K562 (cell line): Measurements from ENCODE around the gene BAHD1. TPM values are rescaled to one million over a fixed set of nuclear protein-coding genes. Genes with fewer than 3 reads are reported as not detected.

Experiments
- ATAC-seq: fragments of 200-7000 bp; cut with Tn5 transposase; 3 replicates; pipeline ENCODE4 v1.9.1; 2020; ENCODE audit warnings: moderate library complexity
- BruUV-seq: library from RNA; stranded (reverse); fragments of 400-500 nt; replicated peaks from 2 replicates; lab custom pipeline; 2021; lab: Mats Ljungman, UMichigan
- CTCF ChIA-PET: fragments of 300-600 bp; formaldehyde crosslinking; extraction: SDS; loops from one replicate; lab custom pipeline; 2021; ENCODE audit warnings: low intra/inter-chr PET ratio; lab: Yijun Ruan, JAX
- POLR2A ChIA-PET: fragments of 300-600, 350-650 bp; sonication (Branson Sonifier 250); formaldehyde crosslinking; extraction: SDS; loops from one replicate; lab custom pipeline; 2021; ENCODE audit warnings: antibody characterized with exemption, inconsistent platforms; lab: Yijun Ruan, JAX
- DNase-seq, 4 experiments: peaks; one replicate each; pipeline versions ENCODE4 v3.0.0 to v3.0.0-alpha.2; 2011 to 2018; ENCODE audit warnings: low spot score in 3 of 4, mixed read lengths in 3 of 4; ENCODE audit errors: extremely low read depth in 1 of 4
- FAIRE-seq: peaks from 2 replicates; lab custom pipeline; 2011; peaks lifted over from hg19 to GRCh38; lab: Jason Lieb, UNC
- H2AFZ ChIP-seq: 2 replicates; pipeline ENCODE4 v1.6.0; 2011; ENCODE audit warnings: low read depth, low read length, control low read depth, inconsistent platforms
- H3K27ac ChIP-seq: fragments of 200-600 bp; 3 replicates; pipeline ENCODE4 v1.8.0; 2011; ENCODE audit warnings: low read depth, mild to moderate bottlenecking, control low read depth, inconsistent platforms, low read length, moderate library complexity, mixed read lengths; ENCODE audit errors: extremely low read depth
- H3K27me3 ChIP-seq, 2 experiments: fragments of 300-600 bp in 1 of 2; 2 replicates in 1 of 2; 3 replicates in 1 of 2; pipeline versions ENCODE4 v1.6.0 to v1.8.0; 2011; ENCODE audit warnings: inconsistent platforms in 2 of 2, low read length in 2 of 2, mild to moderate bottlenecking in 1 of 2, mixed read lengths in 1 of 2, moderate library complexity in 1 of 2; ENCODE audit not compliant: control insufficient read depth in 2 of 2, insufficient read depth in 2 of 2
- H3K36me3 ChIP-seq: fragments of 300-600 bp; 3 replicates; pipeline ENCODE4 v1.8.0; 2011; ENCODE audit warnings: mild to moderate bottlenecking, low read length, inconsistent platforms; ENCODE audit not compliant: control insufficient read depth, insufficient read depth
- H3K4me1 ChIP-seq, 2 experiments: fragments of 200-600 bp in 1 of 2; replicated peaks in 1 of 2; 2 replicates in 1 of 2; 3 replicates in 1 of 2; pipeline versions ENCODE4 v1.5.1 to v1.8.0; 2011; ENCODE audit warnings: inconsistent platforms in 2 of 2, low read length in 2 of 2, mild to moderate bottlenecking in 1 of 2, mixed read lengths in 1 of 2, moderate library complexity in 1 of 2; ENCODE audit not compliant: control insufficient read depth in 2 of 2, insufficient read depth in 2 of 2
- H3K4me2 ChIP-seq: 2 replicates; pipeline ENCODE4 v1.6.1; 2011; ENCODE audit warnings: low read length, control low read depth, inconsistent platforms, mixed read lengths; ENCODE audit not compliant: insufficient read depth
- H3K4me3 ChIP-seq: fragments of 200-600 bp; sonication (generic), shearing (Covaris generic); 2 replicates; pipeline ENCODE4 v1.5.1; 2016; ENCODE audit warnings: control low read depth, inconsistent platforms
- H3K79me2 ChIP-seq: fragments of 200-600 bp; 3 replicates; pipeline ENCODE4 v1.8.0; 2011; ENCODE audit warnings: low read length, inconsistent platforms; ENCODE audit not compliant: control insufficient read depth, insufficient read depth
- H3K9ac ChIP-seq, 2 experiments: 2 replicates each; pipeline versions ENCODE4 v1.6.0 to v1.6.1; 2011; ENCODE audit warnings: low read depth in 2 of 2, low read length in 2 of 2, control low read depth in 1 of 2, inconsistent platforms in 1 of 2, mild to moderate bottlenecking in 1 of 2, mixed read lengths in 1 of 2; ENCODE audit not compliant: insufficient read depth in 1 of 2
- H3K9me1 ChIP-seq: one replicate; pipeline ENCODE4 v1.6.0; 2011; ENCODE audit warnings: inconsistent platforms, mild to moderate bottlenecking, low read length, moderate library complexity; ENCODE audit not compliant: control insufficient read depth, insufficient read depth
- H3K9me3 ChIP-seq: replicated peaks from 2 replicates; pipeline ENCODE4 v1.5.1; 2011; ENCODE audit warnings: low read depth, low read length, inconsistent platforms; ENCODE audit not compliant: control insufficient read depth, insufficient read depth
- H4K20me1 ChIP-seq: replicated peaks from 2 replicates; pipeline ENCODE4 v1.6.1; 2011; ENCODE audit warnings: low read length, inconsistent platforms, mixed read lengths; ENCODE audit not compliant: control insufficient read depth, insufficient read depth
- CBX1 ChIP-seq: sonication (generic); IDR thresholded peaks from 2 replicates; pipeline ENCODE4 v1.6.1; 2016; ENCODE audit warnings: antibody characterized with exemption, low read depth, mild to moderate bottlenecking
- CBX5 ChIP-seq: IDR thresholded peaks from 2 replicates; pipeline ENCODE4 v1.6.1; 2014; ENCODE audit warnings: low read depth, borderline replicate concordance
- CSDE1 ChIP-seq, 2 experiments: fragments of 450-650 bp; IDR thresholded peaks; 2 replicates each; pipeline ENCODE4 v1.6.1; 2016; ENCODE audit warnings: mild to moderate bottlenecking in 1 of 2
- DLX4 ChIP-seq: fragments of 250-450 bp; sonication (Bioruptor Pico); IDR thresholded peaks from 2 replicates; pipeline ENCODE4 v1.6.1; 2021; ENCODE audit warnings: mild to moderate bottlenecking
- FOS ChIP-seq: IDR thresholded peaks from 3 replicates; pipeline ENCODE4 v1.6.1; 2011; ENCODE audit not compliant: insufficient read length; ENCODE audit errors: extremely low read depth
- FOXA1 ChIP-seq: fragments of 450-650 bp; IDR thresholded peaks from 2 replicates; pipeline ENCODE4 v1.6.1; 2016; ENCODE audit warnings: mild to moderate bottlenecking, borderline replicate concordance
- FOXP4 ChIP-seq: sonication (generic); formaldehyde crosslinking; IDR thresholded peaks from 2 replicates; pipeline ENCODE4 v1.8.0; 2022; ENCODE audit warnings: mild to moderate bottlenecking, missing genetic modification reagents, borderline replicate concordance
- KAT7 ChIP-seq: sonication (generic); formaldehyde crosslinking; IDR thresholded peaks from 2 replicates; pipeline ENCODE4 v1.8.0; 2022; ENCODE audit warnings: missing genetic modification reagents, mild to moderate bottlenecking, borderline replicate concordance
- NCOA2 ChIP-seq, 2 experiments: fragments of 450-650 bp; IDR thresholded peaks; 2 replicates each; pipeline ENCODE4 v1.6.1; 2018; ENCODE audit warnings: mild to moderate bottlenecking in 2 of 2, moderate library complexity in 1 of 2; ENCODE audit not compliant: partially characterized antibody in 2 of 2
- PHF20 ChIP-seq: fragments of 450-650 bp; IDR thresholded peaks from 2 replicates; pipeline ENCODE4 v1.6.1; 2018; ENCODE audit not compliant: partially characterized antibody
- PML ChIP-seq: IDR thresholded peaks from 2 replicates; pipeline ENCODE4 v1.6.1; 2012; ENCODE audit warnings: low read length, inconsistent platforms
- SP2 ChIP-seq: IDR thresholded peaks from 2 replicates; pipeline ENCODE4 v1.6.1; 2011; ENCODE audit warnings: mild to moderate bottlenecking, low read depth, low read length, moderate library complexity; ENCODE audit not compliant: poor library complexity, severe bottlenecking; ENCODE audit errors: extremely low read depth
- THAP7 ChIP-seq: fragments of 250-450 bp; sonication (Bioruptor Pico); IDR thresholded peaks from 2 replicates; pipeline ENCODE4 v1.5.0; 2021
- ZBED1 ChIP-seq: IDR thresholded peaks from 2 replicates; pipeline ENCODE4 v1.6.1; 2014
- ZNF12 ChIP-seq: sonication (generic); formaldehyde crosslinking; IDR thresholded peaks from 2 replicates; pipeline ENCODE4 v1.4.0; 2020; ENCODE audit warnings: mild to moderate bottlenecking, missing genetic modification reagents
- ZNF217 ChIP-seq: sonication (generic); formaldehyde crosslinking; IDR thresholded peaks from 2 replicates; pipeline ENCODE4 v1.8.0; 2022; ENCODE audit warnings: mild to moderate bottlenecking, missing genetic modification reagents
- ZNF717 ChIP-seq: fragments of 250-450 bp; sonication (Bioruptor Pico); IDR thresholded peaks from 2 replicates; pipeline ENCODE4 v1.5.0; 2021
- ZNF79 ChIP-seq: fragments of 250-450 bp; sonication (Bioruptor Pico); IDR thresholded peaks from 2 replicates; pipeline ENCODE4 v1.4.0; 2020; ENCODE audit warnings: low read depth, mild to moderate bottlenecking, moderate library complexity
- WGBS: fragments of 100-300 bp; shearing (Covaris generic); methylation state at CpG from one replicate; pipeline ENCODE4 v1.1.6; 2016; ENCODE audit warnings: low coverage, mixed read lengths; ENCODE audit not compliant: insufficient coverage; ENCODE audit errors: missing lambda C conversion rate; 5-methylcytosine and 5-hydroxymethylcytosine counted together
- in situ Hi-C: fragments of 300-500 bp; cut with MboI; formaldehyde crosslinking; loops from 4 replicates; pipeline ENCODE4 v1.15.0; 2018; ENCODE audit warnings: inconsistent platforms, mixed read lengths
- intact Hi-C: fragments of 100-400 bp; cut with micrococcal nuclease; formaldehyde crosslinking; loops from 2 replicates; pipeline ENCODE4 v1.14.2; 2022
- polyA plus RNA-seq, 8 experiments: library from polyadenylated mRNA; depleted of rRNA in 4 of 8; stranded (reverse) in 5 of 8; unstranded in 3 of 8; fragments of >200 nt; fragmentation: Nextera tagmentation in 2 of 8; fragmentation: Illumina TruSeq in 1 of 8; extraction: Ambion mirVana in 2 of 8; extraction: Trizol in 1 of 8; gene quantifications; 2 replicates each; pipeline versions ENCODE4 v1.2.1 to v1.2.3, GENCODE V29; 2011 to 2014; ENCODE audit warnings: inconsistent platforms in 1 of 8, missing spikeins in 1 of 8
- total RNA-seq, 7 experiments: library from RNA; depleted of rRNA in 6 of 7; stranded (reverse); fragments of >200 nt in 6 of 7; fragmentation: Illumina TruSeq in 2 of 7; extraction: Trizol in 2 of 7; gene quantifications; 2 replicates each; pipeline versions ENCODE4 v1.2.1 to v1.2.3, GENCODE V29; 2011 to 2021; ENCODE audit warnings: low replicate concordance in 1 of 7

Gene BAHD1
- total and polyA plus RNA-seq, 9 of the 15 experiments (the other 6 are each of a cell fraction or from before 2014, with no cell fraction given): 0.55 to 38.5 (median 11.5) TPM

DNA sequence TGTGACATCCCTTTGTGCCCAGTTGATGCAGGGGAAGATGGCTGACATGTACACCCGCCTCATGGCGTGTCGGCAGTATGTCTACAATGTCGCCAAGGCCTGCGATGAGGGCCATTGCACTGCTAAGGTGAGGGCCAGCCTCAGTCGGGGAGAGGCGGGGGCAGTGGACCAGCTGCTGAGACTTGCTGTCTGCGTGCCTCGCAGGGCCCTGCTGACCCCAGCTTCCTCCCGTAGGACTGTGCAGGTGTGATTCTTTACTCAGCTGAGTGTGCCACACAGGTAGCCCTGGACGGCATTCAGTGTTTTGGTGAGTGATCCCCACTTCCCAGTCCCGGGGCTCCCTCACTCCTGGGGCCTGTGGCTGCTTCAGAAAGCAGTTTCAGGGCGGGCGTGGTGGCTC lies 24.7 kb upstream of the BAHD1 start:
- no peak for TF ChIP-seq ZNF79 (CRISPR knock-in tag)
- TF ChIP-seq ZNF717: no peak
- no peak for TF ChIP-seq SP2
- TF ChIP-seq DLX4 (CRISPR knock-in tag): no peak
- no peak for TF ChIP-seq CBX1
- TF ChIP-seq ZNF12 (CRISPR knock-in tag): no peak
- no peak for TF ChIP-seq ZBED1
- TF ChIP-seq ZNF217 (CRISPR knock-in tag): no peak
- no peak for TF ChIP-seq PML
- TF ChIP-seq NCOA2 (IDR thresholded peaks at IDR 0.05; ENCODE audit: partially characterized antibody in 2 of 2): no peak
- TF ChIP-seq THAP7 (CRISPR knock-in tag): no peak
- no peak for TF ChIP-seq PHF20
- no peak for TF ChIP-seq FOXA1
- no peak for TF ChIP-seq KAT7
- TF ChIP-seq CBX5: no peak
- TF ChIP-seq FOS: no peak
- no peak for TF ChIP-seq FOXP4
- TF ChIP-seq CSDE1 (IDR thresholded peaks at IDR 0.05): no peak
- CTCF ChIA-PET: no interaction called here
- in situ Hi-C loops (no loop called here), intact Hi-C loops (no loop called here)
- H3K27me3 ChIP-seq: no peaks in the 10 kb centered on the region
- H3K4me2 ChIP-seq: no peak overlapping the region
- no peak overlapping the region for H3K4me3 ChIP-seq
- H3K79me2 ChIP-seq: no peaks in the 10 kb centered on the region
- BruUV-seq: no TSS peak
- peaks cover 0 to 7% of the 10 kb centered on the region in 2 experiments; a peak in 2 of 5 replicates for H3K4me1 ChIP-seq
- H3K27ac ChIP-seq: no peak overlapping the region
- no peaks in the 10 kb centered on the region for H3K9me1 ChIP-seq
- H4K20me1 ChIP-seq: no peaks in the 10 kb centered on the region
- WGBS: 84% methylated on average over 14 of the region's 14 CpGs
- FAIRE-seq (no peak), DNase-seq (no peak), ATAC-seq (no peak)
- POLR2A ChIA-PET: no interaction called here
- H2AFZ ChIP-seq: no peak overlapping the region
- no peaks in the 10 kb centered on the region for H3K9me3 ChIP-seq
- H3K36me3 ChIP-seq: no peaks in the 10 kb centered on the region
- H3K9ac ChIP-seq: 0 out of 4 replicates have a peak overlapping the region, but pooled peaks of 1 of the 2 experiments have one; percentile 13
